GM12878 (cell line): ENCODE data around the gene CSNK2A1. TPM values are rescaled to one million over a fixed set of nuclear protein-coding genes. Genes with fewer than 3 reads are reported as not detected.

Experiments
- ATAC-seq: fragments of 200-7000 bp; cut with Tn5 transposase; 3 replicates; pipeline ENCODE4 v1.9.1; 2020; ENCODE audit warnings: mild to moderate bottlenecking, moderate library complexity
- BruUV-seq: library from RNA; stranded (reverse); fragments of 400-500 nt; replicated peaks from 2 replicates; lab custom pipeline; 2021; lab: Mats Ljungman, UMichigan
- CTCF ChIA-PET: fragments of 300-600 bp; sonication (Branson Sonifier 250); formaldehyde crosslinking; extraction: SDS; loops from one replicate; lab custom pipeline; 2021; ENCODE audit warnings: inconsistent platforms; lab: Yijun Ruan, JAX
- POLR2A ChIA-PET: fragments of 350-600 bp; formaldehyde crosslinking; extraction: SDS; loops from one replicate; lab custom pipeline; 2021; ENCODE audit warnings: inconsistent platforms; lab: Charles Lee
- RAD21 ChIA-PET: fragments of 300-600 bp; sonication (Branson Sonifier 250); formaldehyde crosslinking; loops from one replicate; lab custom pipeline; 2023; ENCODE audit warnings: antibody characterized with exemption; ENCODE audit not compliant: unreplicated experiment; lab: Charles Lee
- SMC1A ChIA-PET: fragments of 300-600 bp; sonication (Branson Sonifier 250); formaldehyde crosslinking; loops from one replicate; lab custom pipeline; 2023; ENCODE audit not compliant: unreplicated experiment, uncharacterized antibody; lab: Charles Lee
- DNase-seq: peaks from one replicate; pipeline ENCODE4 v3.0.0-alpha.2; 2011; ENCODE audit warnings: low read depth, low spot score
- FAIRE-seq: peaks from 3 replicates; lab custom pipeline; 2011; peaks lifted over from hg19 to GRCh38; lab: Jason Lieb, UNC
- H2AFZ ChIP-seq: 2 replicates; pipeline ENCODE4 v1.6.0; 2011; ENCODE audit warnings: low read depth, low read length, control low read depth; ENCODE audit not compliant: control insufficient read depth
- H3K27ac ChIP-seq: 2 replicates; pipeline ENCODE4 v1.5.1; 2011; ENCODE audit warnings: control low read depth; ENCODE audit not compliant: control insufficient read depth, insufficient read depth
- H3K27me3 ChIP-seq, 2 experiments: replicated peaks in 1 of 2; 2 replicates each; pipeline versions ENCODE4 v1.6.0 to v1.6.1; 2011; ENCODE audit warnings: low read length in 1 of 2; ENCODE audit not compliant: control insufficient read depth in 2 of 2, insufficient read depth in 2 of 2
- H3K36me3 ChIP-seq, 2 experiments: 2 replicates each; pipeline ENCODE4 v1.5.1; 2011; ENCODE audit warnings: low read length in 1 of 2; ENCODE audit not compliant: control insufficient read depth in 2 of 2, insufficient read depth in 2 of 2
- H3K4me1 ChIP-seq: 2 replicates; pipeline ENCODE4 v1.6.1; 2011; ENCODE audit warnings: mild to moderate bottlenecking, low read length, moderate library complexity, mixed read lengths; ENCODE audit not compliant: control insufficient read depth, insufficient read depth
- H3K4me2 ChIP-seq: 2 replicates; pipeline ENCODE4 v1.6.0; 2011; ENCODE audit warnings: control low read depth; ENCODE audit not compliant: control insufficient read depth, insufficient read depth
- H3K4me3 ChIP-seq: fragments of 200-600 bp; sonication (generic); 2 replicates; pipeline ENCODE4 v1.5.1; 2016
- H3K79me2 ChIP-seq: 2 replicates; pipeline ENCODE4 v1.6.0; 2011; ENCODE audit warnings: low read length; ENCODE audit not compliant: control insufficient read depth, insufficient read depth
- H3K9ac ChIP-seq: 2 replicates; pipeline ENCODE4 v1.8.0; 2011; ENCODE audit warnings: low read length, control low read depth, mixed read lengths; ENCODE audit not compliant: control insufficient read depth, insufficient read depth
- H3K9me3 ChIP-seq: replicated peaks from 3 replicates; pipeline ENCODE4 v1.5.1; 2011; ENCODE audit warnings: mild to moderate bottlenecking, low read length; ENCODE audit not compliant: control insufficient read depth, insufficient read depth
- H4K20me1 ChIP-seq: 2 replicates; pipeline ENCODE4 v1.6.0; 2011; ENCODE audit not compliant: control insufficient read depth, insufficient read depth
- ATF2 ChIP-seq: IDR thresholded peaks from 2 replicates; pipeline ENCODE4 v1.6.1; 2012; ENCODE audit warnings: low read length, inconsistent platforms
- BCL11A ChIP-seq: IDR thresholded peaks from 2 replicates; pipeline ENCODE4 v1.6.1; 2011; ENCODE audit warnings: low read depth, low read length
- ELK1 ChIP-seq: IDR thresholded peaks from 2 replicates; pipeline ENCODE4 v1.6.1; 2012; ENCODE audit warnings: low read depth, low read length, improper control_type of control experiment
- KAT2A ChIP-seq: conservative IDR thresholded peaks from 2 replicates; pipeline ENCODE4 v1.6.1; 2011; ENCODE audit warnings: low read depth, low read length; ENCODE audit not compliant: control insufficient read depth
- NFYA ChIP-seq: IDR thresholded peaks from 2 replicates; pipeline ENCODE4 v1.6.1; 2011; ENCODE audit warnings: low read depth, mild to moderate bottlenecking, low read length, improper control_type of control experiment, borderline replicate concordance
- NR2C2 ChIP-seq: IDR thresholded peaks from 2 replicates; pipeline ENCODE4 v1.6.1; 2011; ENCODE audit warnings: borderline replicate concordance, low read depth; ENCODE audit not compliant: control insufficient read depth, insufficient read length
- PRDM15 ChIP-seq: fragments of 450-650 bp; formaldehyde crosslinking; IDR thresholded peaks from 2 replicates; pipeline ENCODE4 v1.4.0; 2020; ENCODE audit warnings: mild to moderate bottlenecking, moderate library complexity
- TAF1 ChIP-seq: IDR thresholded peaks from 2 replicates; pipeline ENCODE4 v1.6.1; 2011; ENCODE audit warnings: mild to moderate bottlenecking, low read depth, low read length, borderline replicate concordance
- ZNF384 ChIP-seq: IDR thresholded peaks from 2 replicates; pipeline ENCODE4 v1.6.1; 2012; ENCODE audit warnings: low read depth, mild to moderate bottlenecking, low read length, improper control_type of control experiment, borderline replicate concordance
- WGBS: methylation state at CpG from one replicate; pipeline ENCODE4 v1.1.6; 2016; ENCODE audit warnings: low lambda C conversion rate; ENCODE audit not compliant: insufficient replicate concordance, insufficient coverage; ENCODE audit errors: missing lambda C conversion rate; 5-methylcytosine and 5-hydroxymethylcytosine counted together
- in situ Hi-C: fragments of 300-500 bp; cut with MboI; formaldehyde crosslinking; loops from 9 replicates; pipeline ENCODE4 v1.14.3; 2018; ENCODE audit warnings: mixed read lengths
- intact Hi-C: fragments of 100-400 bp; cut with micrococcal nuclease; formaldehyde crosslinking; loops from one replicate; pipeline ENCODE4 v1.14.2; 2022; ENCODE audit not compliant: unreplicated experiment
- polyA plus RNA-seq, 11 experiments: library from polyadenylated mRNA; depleted of rRNA in 4 of 11; unstranded in 6 of 11; stranded (reverse) in 5 of 11; fragments of >200 nt; fragmentation: Nextera tagmentation in 4 of 11; fragmentation: Illumina TruSeq in 1 of 11; extraction: Ambion mirVana in 4 of 11; extraction: Trizol in 1 of 11; gene quantifications; 1 replicate in 1 of 11; 2 replicates in 10 of 11; pipeline versions ENCODE4 v1.2.1 to v1.2.3, GENCODE V29; 2011 to 2016; ENCODE audit warnings: inconsistent platforms in 2 of 11, missing spikeins in 2 of 11, low read depth in 1 of 11
- total RNA-seq, 4 experiments: library from RNA; depleted of rRNA in 3 of 4; stranded (reverse); fragments of >200 nt in 3 of 4; fragmentation: Illumina TruSeq in 1 of 4; extraction: Trizol in 1 of 4; gene quantifications; 2 replicates each; pipeline versions ENCODE4 v1.2.1 to v1.2.3, GENCODE V29; 2013 to 2021

Gene CSNK2A1
- total and polyA plus RNA-seq, 10 of the 15 experiments (the other 5 are each of a cell fraction or from before 2014, with no cell fraction given): 47.6 to 199 (median 95.0) TPM

DNA sequence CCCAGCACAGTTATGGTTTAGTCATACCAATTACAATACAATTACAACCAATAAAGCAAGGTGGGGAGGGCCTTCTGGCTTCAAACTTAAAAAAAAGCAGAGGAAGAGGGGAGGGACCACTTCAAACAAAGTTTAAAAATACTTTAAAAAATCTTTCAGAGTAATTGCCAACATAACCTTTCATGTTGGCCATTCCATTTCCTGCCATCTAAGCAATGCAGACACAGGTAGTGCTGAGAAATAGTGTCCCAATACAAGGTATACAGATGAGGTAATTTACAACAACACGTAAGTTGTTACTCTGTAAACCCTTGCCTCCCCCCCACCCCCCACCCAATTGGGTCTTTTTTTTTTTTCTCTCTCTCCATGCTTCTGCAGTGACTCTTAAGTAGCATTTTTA, 62.4 kb downstream of the CSNK2A1 start:
- ChIA-PET SMC1A (no interaction called here), POLR2A (no interaction called here), CTCF (interaction anchor here (2.7 kb wide), 1 partner anchor 126 kb away, joined by 15 read pairs; no protein-coding TSS in a partner anchor), RAD21 (no interaction called here)
- no peak for ATAC-seq
- H3K27me3 ChIP-seq: no peaks in the 10 kb centered on the region
- no peak for DNase-seq
- BruUV-seq: no TSS peak
- H2AFZ ChIP-seq: no peak overlapping the region
- no peak overlapping the region for H3K27ac ChIP-seq
- in situ Hi-C loops (no loop called here), intact Hi-C loops (no loop called here)
- no peaks in the 10 kb centered on the region for H3K4me1 ChIP-seq
- H3K4me2 ChIP-seq: no peak overlapping the region
- TF ChIP-seq PRDM15: no peak
- TF ChIP-seq ELK1: no peak
- TF ChIP-seq TAF1: no peak
- no peak for TF ChIP-seq NR2C2
- no peak for TF ChIP-seq ATF2
- no peak for TF ChIP-seq KAT2A
- no peak for TF ChIP-seq BCL11A
- no peak for TF ChIP-seq ZNF384
- TF ChIP-seq NFYA: no peak
- H3K9me3 ChIP-seq: no peaks in the 10 kb centered on the region
- no peaks in the 10 kb centered on the region for H4K20me1 ChIP-seq
- no peak overlapping the region for H3K9ac ChIP-seq
- H3K36me3 ChIP-seq: peaks cover 5 to 23% of the 10 kb centered on the region in 2 experiments
- no peak for FAIRE-seq
- H3K79me2 ChIP-seq: no peaks in the 10 kb centered on the region
- 100% methylated on average over 1 of the region's 1 CpG for WGBS
- no peak overlapping the region for H3K4me3 ChIP-seq
